ENCODE results near the gene PC. TPM values are rescaled to one million over a fixed set of nuclear protein-coding genes. Genes with fewer than 3 reads are reported as not detected.
"Not testable (repeated sequence)": the region's sequence is repeated elsewhere in the genome, so short reads cannot be mapped to it uniquely, and the experiment has no call there.

The PC gene
- polyA plus RNA-seq, 1 donor: 18.6 TPM

DNA sequence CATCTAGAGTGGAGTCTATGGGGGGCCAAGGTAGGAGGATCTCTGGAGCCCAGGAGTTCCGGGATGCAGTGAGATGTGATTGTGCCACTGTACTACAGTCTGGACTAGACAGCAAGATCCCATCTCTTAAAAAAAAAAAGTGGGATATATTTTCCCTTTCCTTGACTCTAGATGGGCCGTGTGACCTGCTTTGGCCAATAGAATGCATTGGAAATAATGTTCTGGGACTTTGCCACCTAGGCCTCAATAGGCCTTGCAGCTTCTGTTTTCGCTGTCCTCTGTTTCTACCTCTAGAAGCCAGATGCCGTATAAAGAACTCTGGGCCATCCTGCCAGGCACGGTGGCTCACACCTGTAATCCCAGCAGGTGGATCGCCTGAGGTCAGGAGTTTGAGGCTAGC is 20.5 kb upstream of the PC start:
- DNase-seq (ENCODE audit: low read depth): no peak

DNA sequence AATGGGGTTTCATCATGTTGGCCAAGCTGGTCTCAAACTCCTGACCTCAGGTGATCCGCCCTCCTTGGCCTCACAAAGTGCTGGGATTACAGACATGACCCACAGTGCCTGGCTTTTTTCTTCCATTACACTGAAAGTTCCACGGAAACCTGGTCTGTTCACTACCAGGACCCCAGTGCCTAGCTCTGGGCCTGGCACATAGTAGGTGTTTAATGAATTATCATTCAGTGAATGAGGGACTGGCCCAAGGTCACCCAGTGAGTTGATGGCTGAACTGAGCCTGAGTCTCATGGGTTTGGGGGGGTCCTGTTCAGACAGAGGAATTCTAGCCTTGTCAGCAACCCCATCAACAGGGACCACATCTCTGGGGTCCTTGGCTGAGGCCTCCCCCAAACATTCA is 20.0 kb upstream of the PC start:
- DNase-seq (ENCODE audit: low read depth): no peak

DNA sequence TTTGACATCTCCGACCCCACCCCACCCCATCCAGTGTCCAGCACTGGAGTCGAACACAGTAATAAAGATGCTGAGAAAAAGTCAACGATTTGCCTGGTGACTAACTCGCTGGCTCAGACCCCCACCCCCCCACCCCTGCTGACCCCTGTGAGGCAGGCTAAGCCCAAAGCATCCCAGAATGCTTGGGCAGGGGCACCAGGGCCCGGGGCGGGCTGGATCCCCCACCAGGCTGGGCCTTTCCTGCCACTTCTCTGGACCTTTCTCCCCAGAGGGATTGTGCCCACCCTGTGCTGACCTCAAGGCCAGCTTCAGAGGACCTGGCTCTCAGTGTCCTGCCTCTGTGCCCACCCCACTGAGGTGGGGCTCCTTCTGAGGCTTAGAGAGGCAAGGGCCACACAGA is 18.7 kb upstream of the PC start:
- DNase-seq (ENCODE audit: low read depth): no peak

DNA sequence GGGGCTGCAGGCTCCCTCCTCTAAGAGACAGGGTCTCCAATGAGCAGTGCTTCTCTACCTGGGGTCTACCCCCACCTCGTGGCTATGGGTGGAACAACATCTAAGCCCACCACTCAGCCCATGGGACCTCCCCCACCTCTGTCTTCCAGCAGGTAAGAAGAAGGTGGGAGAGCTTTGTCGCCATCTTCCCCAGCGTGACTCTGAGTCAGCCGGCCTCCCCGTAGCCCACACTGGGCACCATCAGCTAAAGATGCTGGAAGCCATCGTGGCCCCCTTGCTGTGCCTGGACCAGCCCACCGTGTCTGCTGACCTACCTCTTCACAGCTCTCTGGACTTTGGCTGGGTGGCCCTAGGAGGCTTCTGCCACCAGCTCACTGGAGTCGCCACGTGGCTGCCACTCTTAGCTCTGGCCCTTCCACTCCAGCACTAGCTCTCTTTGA is 17.9 kb upstream of the PC start:
- DNase-seq (ENCODE audit: low read depth): no peak

DNA sequence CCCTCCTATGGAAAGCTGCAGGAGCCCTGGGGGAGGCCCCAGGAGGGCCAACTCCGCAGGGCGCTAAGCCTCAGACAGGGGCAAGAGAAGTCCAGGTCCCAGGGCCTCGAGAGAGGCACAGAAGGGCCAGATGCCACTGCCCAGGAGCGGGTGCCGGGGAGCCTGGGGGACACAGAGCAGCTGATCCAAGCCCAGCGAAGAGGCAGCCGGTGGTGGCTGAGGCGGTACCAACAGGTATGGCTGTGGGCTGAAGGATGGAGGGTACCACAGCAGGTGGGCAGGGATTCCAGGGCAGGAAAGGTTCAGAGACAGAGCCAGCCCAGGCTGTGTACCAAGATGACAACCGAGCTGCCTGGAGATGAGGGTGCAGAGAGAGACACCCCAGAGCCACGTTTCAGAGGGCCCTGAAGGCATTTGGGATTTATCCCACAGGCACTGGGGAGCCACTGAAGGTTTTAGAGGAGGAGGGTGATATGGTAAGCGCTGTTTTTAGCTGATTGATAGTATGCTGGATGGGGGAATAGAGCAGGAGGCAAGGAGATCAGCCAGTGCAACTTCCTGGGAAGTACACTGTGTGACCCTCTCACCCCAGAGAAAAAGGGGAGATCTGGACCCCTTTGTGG is 17.3 kb upstream of the PC start:
- DNase-seq (ENCODE audit: low read depth): no peak

DNA sequence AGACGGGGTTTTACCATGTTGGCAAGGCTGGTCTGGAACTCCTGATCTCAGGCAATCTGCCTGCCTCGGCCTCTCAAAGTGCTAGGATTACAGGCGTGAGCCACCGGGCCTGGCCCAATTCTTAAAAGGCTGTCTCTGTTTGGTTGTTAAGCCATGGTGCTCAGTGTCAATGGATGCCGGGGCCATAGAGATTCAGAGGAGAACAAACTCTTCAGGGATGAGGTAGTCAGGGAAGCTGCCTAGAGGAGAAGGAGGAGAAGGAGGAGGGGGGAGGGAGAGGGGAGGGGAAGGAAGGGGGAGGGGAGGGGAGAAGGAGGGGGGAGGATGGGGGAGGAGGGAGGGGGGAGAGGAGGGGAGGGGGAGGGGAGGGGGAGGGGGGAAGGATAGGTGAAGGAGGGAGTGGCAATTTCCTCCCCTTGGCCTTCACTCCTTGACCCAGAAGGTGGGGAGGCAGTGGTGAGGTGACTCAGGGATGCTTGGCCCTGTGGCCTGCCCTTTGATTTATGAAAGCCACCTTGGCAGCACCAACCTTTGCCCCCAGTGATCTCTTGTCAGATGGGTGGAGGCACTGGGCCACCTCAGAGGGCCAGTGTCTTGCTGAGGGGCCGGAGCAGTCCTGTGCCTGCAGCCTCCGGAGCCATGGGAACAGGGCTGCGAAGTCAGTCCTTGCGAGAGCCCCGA is 16.7 kb upstream of the PC start, which contains the start of gene C11orf86:
Gene C11orf86 (plus strand): TSS at position 581 of the 681 bp plus-strand sequence. CDS start 59 bp downstream, at position 640.
- DNase-seq (ENCODE audit: low read depth): no peak

DNA sequence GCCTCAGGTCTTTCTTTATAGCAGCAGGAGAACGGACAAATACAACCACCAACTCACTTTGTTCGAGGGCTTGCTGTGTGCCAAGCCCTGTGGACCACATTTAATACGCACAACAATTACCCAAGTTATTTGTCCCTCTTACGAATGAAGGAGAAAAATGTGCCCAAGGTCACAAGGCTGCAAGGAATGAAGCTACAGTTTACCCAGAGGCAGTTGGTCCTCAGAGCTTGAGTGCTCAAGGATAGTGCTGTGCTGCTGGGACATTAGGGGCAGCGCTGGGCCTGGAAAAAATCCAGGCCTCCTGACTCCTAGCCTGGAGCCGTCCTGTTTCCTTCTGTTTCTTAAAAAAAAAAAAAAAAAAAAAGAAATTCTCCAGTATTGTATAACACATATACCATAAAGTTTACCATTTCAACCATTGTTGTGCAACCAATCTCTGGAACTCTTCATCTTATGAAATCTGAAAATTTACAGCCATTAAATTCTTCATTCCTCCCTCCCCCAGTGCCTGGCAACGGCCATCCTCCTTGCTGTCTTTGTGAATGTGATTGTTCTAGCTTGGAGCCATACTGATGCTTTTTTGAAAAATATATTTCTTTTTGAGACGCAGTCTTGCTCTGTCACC is 15.9 kb upstream of the PC start:
- no peak for DNase-seq (ENCODE audit: low read depth)

DNA sequence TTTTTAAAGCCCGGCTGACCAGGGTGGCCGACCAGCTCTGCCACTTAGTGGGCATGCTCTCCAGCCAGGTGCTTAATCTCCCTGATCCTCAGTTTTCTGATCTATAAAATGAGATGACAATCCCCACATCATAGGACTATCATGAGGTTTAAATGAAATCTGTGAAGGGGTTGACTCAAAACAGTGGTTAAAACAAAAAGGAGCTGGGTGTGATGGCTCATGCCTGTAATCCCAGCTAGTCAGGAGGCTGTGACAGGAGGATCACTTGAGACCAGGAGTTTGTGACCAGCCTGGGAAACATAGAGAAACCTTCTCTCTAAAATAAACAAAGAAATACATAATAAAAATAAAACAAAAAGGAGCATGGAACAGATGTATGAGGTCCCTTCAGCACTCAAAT is 13.3 kb upstream of the PC start:
- no peak for DNase-seq (ENCODE audit: low read depth)

DNA sequence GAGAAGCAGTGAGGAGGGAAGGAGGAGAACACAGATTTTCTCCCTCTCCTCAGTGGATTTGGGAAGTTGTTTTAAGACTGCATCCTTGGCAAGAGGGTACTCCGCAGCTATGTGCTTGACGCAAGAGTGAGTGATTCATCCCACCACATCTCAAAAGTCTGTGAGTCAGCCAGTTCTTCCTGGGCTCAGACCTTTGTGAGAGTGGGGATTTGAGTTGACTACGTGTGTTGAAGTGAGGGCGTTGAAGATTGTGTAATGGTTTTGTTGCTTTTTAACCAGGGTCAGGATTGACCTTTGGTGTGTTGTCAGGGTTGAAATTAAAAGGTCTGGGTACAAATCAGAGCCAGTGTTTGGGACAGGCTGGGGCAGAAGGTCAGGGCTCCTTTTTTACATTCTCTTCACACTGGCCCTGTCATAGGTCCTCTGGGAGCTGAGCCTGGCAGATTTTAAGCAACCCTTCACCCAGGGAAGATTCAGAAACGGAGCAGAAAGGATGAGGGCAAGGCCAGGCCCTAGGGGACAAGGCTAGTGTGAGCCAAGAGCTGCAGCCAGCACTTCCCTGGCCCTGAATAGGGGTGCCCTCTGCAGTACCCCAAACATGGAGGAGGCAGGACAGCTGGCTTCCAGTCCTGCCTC is 12.7 kb upstream of the PC start:
- DNase-seq (ENCODE audit: low read depth): no peak

DNA sequence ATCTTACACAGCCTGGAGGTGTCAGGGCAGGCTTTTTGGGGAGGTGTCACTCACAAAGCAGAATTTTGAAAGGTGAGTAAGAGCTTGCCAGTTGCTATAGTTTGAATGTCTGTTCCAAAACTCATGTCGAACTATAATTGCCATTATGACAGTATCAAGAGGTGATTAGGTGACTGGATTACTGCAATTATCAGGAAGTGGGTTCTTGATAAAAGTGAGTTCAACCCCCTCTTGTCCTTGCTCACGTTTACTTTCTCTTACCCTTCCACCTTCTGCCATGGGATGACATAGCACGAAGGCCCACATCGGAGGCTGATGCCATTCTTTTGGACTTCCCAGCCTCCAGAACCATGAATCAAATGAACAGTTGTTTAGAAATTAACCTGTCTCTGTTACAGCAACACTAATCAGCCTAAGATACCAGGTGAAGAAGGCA is 12.2 kb upstream of the PC start:
- DNase-seq (ENCODE audit: low read depth): no peak

DNA sequence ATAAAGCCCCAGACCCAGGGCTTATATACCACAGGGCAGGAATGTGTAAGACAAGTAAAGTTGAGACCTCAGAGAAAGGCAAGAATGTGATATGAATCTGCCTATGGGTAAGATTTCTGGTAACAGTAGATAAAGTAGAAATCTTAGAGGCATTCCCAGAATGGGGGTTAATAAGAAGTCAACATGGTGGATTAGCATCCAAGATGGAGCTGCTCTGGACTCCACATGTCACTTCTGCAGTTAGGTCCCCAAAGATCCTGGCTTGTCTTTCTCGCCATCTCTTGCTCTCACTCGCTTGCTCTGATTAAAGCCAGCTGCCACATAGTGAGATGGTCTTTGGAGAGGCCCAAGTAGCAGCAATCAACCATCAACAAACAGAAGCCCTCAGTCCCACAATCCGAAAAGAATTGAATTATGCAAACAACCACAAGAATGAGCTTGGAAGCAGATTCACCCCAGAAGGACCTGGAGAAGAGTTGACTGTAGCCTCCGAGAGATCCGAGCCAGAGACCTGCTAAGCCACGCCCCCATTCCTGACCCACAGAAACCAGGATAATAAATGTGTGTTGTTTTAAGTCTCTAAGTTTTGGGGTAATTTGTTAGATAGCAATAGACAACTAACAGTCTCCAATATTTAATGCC is 11.5 kb upstream of the PC start:
- no peak for DNase-seq (ENCODE audit: low read depth)

DNA sequence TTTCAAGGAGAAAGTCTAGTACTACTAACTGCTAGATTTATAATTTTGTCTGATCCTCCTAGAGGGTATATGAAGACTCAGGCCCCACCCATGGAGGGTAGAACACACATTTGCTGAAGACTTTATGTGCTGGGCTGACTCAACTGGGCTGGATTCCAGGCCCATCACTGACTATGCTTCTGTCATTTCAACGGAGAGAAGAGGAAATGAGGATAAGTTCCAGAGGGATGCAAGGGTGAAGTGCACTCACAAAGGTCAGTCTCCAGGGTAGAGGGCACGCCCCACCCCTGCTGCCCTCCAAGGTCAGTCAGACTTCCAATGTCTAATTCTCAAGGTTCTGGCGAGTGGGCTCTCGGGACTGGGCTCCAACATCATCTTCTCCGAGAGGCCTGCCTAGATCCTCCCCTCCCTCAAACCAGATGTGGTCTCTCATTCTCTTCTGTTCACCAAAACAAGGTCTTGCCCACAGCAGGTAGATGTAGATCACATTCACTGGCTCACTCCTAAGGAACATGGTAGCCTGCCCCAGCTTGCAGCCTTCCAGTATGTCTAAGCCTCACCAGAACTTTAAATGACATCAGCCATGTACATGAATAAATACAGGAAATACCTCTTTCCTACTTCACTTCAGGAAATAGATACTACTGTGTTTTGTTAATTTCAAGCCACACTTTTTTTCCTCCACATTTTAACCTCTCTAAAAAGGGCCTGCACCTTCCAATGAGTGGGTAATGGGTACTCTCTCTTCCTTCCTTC is 9.7 kb upstream of the PC start:
- no peak for DNase-seq (ENCODE audit: low read depth)

DNA sequence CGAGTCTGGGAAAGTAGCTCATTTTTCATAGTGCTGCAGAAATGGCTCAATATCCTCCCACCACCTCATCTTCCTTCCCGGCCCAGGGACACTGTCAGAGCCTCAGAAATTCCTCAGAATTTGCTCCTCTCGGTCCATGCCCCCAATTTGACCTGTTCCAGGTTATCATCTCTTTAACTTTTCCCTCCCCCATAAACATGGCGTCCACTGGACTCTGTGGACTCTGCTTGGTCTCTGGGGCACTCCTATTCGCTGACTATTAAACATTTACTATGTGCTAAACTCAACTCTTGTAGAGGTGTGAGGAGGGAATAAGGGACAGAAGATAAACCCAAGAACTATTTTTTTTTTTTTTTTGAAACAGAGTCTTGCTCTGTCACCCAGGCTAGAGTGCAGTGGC is 8.2 kb upstream of the PC start:
- DNase-seq (ENCODE audit: low read depth): no peak

DNA sequence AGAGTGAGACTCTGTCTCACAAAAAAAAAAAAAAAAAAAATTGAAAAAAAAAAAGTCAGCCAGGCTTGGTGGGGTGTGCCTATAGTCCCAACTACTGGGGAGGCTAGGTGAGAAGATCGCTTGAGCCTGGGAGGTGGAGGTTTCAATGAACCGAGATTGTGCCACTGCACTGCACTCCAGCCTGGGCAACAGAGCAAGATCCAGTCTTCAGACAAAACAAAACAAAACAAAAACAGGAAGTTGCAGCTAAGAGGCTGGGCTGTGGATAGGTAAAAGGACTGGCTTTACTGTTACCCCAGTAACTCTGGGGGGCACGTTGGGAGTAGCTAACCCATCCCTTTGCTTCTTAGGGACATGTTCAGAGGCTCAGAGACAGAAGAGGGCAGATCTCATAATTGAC is 6.3 kb upstream of the PC start:
- DNase-seq (ENCODE audit: low read depth): no peak

DNA sequence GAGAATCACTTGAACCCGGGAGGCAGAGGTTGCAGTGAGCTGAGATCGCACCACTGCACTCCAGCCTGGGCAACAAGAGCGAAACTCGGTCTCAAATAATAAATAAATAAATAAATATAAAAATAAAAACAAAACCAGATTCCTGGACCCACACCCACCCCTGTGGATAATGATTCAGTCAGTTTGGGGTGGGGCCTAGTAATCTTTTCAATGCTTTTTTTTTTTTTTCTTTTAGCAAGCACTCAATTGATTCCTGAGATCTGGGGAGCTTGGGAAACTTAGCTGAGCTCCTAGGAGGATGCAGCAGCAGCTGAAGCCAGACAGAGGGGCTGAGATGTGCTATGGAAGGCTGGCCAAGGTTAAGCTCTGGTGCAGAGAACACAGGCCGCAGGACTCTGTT is 4.6 kb upstream of the PC start:
- DNase-seq (ENCODE audit: low read depth): no peak

DNA sequence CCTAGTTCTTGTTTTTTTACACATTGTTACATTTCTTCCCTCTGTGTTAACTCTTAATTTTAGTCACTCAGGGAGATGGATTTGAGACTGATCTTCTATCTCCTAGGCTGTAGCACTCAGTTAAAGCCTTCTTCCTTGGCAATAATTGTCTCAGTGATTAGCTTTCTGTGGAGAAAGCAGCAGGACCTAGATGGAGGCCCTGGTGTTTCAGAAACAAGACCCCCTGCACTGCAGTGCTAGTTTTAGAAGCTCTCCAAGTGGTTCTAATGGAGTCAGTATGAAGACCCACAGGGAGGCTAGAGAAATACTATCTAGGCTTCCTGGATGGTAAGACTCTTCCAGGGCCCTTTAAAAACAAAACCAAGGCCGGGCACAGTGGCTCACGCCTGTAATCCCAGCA is 4.1 kb upstream of the PC start:
- DNase-seq (ENCODE audit: low read depth): no peak

DNA sequence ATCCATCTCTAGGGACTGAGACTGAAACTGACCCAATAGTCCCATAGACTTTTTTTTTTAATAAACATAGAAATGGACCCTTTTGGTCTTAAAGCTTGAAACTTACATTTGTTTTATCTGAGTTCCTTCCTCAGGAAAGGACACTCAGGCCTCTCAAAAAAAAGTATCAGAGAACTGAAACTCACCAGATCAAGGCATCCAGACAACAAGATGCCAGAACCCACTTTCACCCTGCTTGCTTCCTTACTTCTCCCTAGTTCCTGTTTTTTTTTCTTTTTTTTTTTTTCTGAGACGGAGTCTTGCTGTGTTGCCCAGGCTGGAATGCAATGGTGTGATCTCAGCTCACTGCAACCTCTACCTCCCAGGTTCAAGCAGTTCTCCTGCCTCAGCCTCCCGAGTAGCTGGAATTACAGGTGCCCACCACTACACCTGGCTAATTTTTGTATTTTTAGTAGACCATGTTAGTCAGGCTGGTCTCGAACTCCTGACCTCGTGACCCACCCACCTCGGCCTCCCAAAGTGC is 3.6 kb upstream of the PC start:
- DNase-seq (ENCODE audit: low read depth): not testable (repeated sequence)

DNA sequence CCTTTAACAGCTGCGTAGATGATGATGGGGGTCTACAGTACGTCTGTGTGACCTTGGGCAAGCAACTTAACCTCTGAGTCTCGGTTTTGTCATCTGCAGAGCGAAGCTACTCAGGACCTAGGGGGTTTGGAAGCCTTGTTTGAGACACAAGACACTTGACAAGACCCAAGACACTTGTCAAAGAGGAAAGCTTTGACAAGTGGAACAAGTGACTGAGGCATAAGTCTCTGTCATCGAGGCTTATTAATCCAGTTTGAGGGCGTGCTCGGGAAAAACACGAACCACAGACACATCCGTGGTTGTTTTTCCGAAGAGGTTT is 732 bp upstream of the PC start:
- no peak for DNase-seq (ENCODE audit: low read depth)

DNA sequence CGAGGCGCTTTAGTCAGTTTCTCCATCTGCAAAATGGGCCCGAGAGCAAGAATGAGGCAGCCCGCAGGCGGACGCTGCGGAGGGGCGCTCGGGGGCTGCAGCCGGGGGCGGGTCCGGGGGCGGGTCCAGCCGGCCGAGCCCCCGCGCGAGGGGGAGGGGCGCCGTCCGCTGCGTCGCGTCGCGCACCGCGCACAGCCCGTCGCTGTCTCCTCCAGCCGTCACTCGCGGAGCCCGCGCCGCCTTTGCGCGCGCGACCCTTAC is 282 bp downstream of the PC start:
- DNase-seq (ENCODE audit: low read depth): no peak

DNA sequence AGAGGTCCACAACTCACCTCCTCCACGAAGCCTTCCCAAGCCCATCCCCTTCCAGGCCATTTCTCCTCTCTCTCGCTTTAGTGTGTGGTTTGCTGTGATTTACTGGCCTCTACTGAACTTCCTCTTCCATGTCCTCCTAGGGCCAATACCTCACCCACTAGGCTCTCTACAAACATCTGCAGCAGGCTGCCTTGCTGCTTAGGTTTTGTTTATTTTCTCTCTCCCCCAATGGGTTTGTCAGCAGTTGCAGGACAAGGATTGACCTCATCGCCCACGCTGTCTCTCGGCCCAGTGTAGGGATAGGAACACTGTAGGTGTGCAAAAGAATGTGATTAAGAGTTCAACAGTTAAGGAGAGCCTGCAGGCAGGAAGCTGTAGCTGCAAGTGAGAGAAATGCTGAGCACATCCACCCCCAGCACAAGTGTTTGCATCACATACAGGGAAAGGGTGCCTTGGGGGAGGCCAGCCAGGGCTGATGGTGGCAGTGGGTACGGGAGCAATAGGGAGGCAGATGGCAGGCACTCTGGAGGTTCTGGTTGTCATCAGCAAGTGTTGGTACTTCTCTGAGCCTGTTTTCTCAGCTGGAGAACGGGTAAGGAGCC is 1.4 kb downstream of the PC start:
- no peak for DNase-seq (ENCODE audit: low read depth)

DNA sequence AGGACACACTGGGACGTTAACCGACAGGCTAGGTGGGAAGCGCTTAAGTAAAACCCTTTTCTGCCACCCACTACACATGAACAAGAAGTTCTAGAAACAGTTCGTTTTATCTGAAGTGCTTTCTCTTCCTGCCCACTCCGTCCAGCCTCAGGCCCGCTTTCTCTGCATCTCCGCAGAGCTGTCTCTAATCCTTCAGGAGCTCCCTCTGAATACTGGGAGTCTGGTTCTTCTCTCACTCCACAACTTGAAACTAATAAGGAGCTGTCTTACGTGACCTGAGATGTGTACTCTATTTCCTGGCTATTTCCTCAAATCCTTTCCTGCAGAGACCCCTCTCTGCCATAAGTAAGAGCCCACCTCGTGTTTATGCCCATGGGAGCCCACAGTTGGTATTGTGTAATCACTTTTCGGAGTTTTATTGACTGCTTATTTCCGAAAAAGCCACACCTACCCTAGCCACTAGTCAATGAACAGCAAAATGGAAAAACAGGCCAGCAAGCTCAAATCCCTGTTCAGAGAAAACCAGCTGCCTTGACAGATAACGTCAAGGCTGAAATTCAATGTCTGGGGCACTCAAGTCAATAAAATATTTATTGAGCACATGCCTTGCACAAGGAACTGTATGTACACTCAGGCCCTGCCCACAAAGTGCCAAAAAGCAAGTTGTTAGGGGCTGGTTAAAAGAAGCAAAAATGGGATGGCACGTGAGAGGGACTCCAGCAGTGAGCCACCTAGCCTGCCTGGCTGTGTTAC is 4.9 kb downstream of the PC start:
- DNase-seq (ENCODE audit: low read depth): no peak

Measured in forelimb muscle (tissue), 1 donor.